ENCODE data around the gene AMOTL1.

- TF ChIP-seq CTCF (conservative IDR thresholded peaks at IDR 0.05 in 1 of 2, IDR thresholded peaks at IDR 0.05 in 1 of 2; ENCODE audit: extremely low read depth in 1 of 2, insufficient read depth in 1 of 2, low read depth in 1 of 2, low read length in 2 of 2) (no peak), EZH2 (IDR thresholded peaks at IDR 0.05; ENCODE audit: borderline replicate concordance, low read length) (no peak)
Observed at GRCh38 chr11:94787801-94788200, 19.6 kb downstream of the AMOTL1 start.
